Fibroblast of mammary gland (primary cell): ENCODE results near the gene THSD7B.
A peak's percentile ranks its signal among the peaks of the same experiment; 100 is the strongest.

ENCODE experiments used
- DNase-seq: peaks from one replicate; pipeline ENCODE4 v3.0.0-alpha.2; 2010; ENCODE audit warnings: low read depth
- H3K4me3 ChIP-seq: 2 replicates; pipeline ENCODE4 v1.5.1; 2011; ENCODE audit warnings: low read depth, mild to moderate bottlenecking, low read length, moderate library complexity; ENCODE audit not compliant: control insufficient read depth
- TF ChIP-seq, protein P1 (sequence below): conservative IDR thresholded peaks from 2 replicates; pipeline ENCODE4 v1.5.1; 2011; ENCODE audit warnings: low read depth, low read length, inconsistent platforms; ENCODE audit not compliant: control insufficient read depth, insufficient read depth

THSD7B gene

DNA sequence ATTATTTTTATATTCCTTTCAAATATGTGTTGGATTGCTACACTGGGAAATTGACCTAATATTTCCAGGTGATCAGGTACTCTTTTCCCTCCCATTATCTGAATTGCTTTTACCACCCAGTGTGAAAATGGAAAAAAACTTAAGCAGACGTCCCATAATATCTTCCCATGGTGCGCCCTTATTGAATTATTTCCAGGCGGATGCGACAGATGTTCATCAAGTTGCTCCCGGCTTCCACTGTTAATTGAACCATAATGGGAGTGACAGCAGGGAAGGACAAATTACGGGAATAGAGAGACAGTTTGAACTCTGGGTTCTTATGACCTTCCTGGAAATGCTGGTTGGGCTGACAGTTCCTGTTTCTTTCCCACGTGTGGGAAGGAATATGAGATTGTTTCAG, 93.3 kb downstream of the THSD7B start:
- DNase-seq: no peak
- TF ChIP-seq, protein P1, sequence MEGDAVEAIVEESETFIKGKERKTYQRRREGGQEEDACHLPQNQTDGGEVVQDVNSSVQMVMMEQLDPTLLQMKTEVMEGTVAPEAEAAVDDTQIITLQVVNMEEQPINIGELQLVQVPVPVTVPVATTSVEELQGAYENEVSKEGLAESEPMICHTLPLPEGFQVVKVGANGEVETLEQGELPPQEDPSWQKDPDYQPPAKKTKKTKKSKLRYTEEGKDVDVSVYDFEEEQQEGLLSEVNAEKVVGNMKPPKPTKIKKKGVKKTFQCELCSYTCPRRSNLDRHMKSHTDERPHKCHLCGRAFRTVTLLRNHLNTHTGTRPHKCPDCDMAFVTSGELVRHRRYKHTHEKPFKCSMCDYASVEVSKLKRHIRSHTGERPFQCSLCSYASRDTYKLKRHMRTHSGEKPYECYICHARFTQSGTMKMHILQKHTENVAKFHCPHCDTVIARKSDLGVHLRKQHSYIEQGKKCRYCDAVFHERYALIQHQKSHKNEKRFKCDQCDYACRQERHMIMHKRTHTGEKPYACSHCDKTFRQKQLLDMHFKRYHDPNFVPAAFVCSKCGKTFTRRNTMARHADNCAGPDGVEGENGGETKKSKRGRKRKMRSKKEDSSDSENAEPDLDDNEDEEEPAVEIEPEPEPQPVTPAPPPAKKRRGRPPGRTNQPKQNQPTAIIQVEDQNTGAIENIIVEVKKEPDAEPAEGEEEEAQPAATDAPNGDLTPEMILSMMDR: no peak
- H3K4me3 ChIP-seq: no peak overlapping the region

DNA sequence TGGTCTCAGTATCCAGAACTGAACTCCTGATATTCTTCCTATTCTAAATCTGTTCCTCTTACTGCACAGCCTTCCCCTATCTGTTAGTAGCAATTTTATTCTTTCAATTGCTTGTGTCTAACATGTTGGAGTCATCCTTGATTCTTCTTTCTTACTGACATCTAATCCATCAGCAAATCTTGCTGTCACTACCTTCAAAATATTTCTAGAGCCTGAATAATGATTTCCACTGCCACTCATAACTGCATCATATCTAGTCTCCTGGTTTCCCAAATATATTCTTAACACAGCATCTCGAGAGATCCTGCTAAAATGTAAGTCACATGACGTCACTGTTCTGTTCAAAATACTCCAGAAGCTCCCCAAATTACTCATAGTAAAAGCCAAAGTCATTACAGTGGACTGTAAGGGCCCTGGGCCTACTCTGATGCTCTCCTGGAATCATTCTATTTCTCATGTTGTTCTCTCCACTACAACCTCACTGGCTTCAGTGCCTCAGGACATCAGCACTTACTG, 95.2 kb downstream of the THSD7B start:
- TF ChIP-seq, protein P1: no peak
- H3K4me3 ChIP-seq: no peak overlapping the region
- DNase-seq: no peak

DNA sequence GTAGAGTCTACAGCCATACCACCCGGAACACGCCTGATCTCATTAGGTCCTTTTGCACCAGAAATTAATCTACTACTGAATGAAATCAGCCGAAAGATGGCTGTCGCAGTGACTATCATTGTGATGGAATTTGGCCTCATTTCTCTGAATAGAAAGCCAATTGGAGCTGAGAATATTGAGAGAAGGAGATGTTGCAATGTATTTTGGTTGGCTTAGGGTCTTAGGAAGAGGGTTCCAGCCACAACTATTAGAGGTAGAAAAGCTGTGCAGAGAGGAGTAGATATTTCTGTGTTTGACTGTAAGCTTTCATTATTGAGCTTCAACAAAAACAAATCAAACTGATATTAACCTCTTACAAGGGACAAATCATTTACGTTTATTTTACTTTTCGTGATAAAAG, 98.1 kb downstream of the THSD7B start:
- TF ChIP-seq, protein P1: no peak
- no peak for DNase-seq
- no peak overlapping the region for H3K4me3 ChIP-seq

DNA sequence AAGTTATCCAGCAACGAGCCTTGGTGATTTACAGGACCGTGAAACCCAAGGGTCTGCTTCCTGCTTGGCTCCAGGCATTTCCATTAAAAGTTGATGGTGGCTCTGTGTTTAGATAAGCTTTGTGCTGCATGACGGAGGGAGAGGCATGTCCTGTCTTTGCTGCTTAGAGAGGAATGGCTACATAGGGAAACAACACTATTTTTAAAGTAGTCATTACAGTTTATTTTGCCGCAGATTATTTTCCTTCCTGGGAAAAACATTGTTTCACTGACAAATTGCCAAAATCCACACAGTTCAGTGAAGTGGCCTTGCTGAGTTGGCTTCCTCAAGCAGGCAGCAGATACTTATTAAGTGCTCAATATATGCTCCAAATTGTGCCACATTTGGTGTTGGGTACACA, 98.5 kb downstream of the THSD7B start:
- TF ChIP-seq, protein P1: no peak
- DNase-seq: no peak
- no peak overlapping the region for H3K4me3 ChIP-seq

DNA sequence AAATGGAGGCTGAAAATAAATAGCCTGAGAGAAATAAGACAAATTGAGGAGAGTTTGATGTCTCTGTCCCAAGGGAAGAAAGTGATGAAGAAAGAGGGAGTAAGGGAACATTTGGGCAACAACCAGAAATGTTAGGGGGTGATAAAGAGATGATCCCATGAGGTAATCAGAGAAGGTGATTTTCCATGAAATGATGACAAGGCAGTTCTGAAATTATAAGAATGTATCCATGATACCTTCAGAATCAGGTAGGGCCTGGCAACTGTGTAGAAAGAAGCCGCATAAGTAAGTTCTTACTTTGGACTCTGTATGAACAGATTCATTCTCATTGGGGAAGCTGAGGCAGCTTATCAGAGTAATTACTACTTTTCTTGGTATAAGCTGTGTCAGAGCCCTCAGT, 106.1 kb downstream of the THSD7B start:
- TF ChIP-seq, protein P1: no peak
- no peak for DNase-seq

DNA sequence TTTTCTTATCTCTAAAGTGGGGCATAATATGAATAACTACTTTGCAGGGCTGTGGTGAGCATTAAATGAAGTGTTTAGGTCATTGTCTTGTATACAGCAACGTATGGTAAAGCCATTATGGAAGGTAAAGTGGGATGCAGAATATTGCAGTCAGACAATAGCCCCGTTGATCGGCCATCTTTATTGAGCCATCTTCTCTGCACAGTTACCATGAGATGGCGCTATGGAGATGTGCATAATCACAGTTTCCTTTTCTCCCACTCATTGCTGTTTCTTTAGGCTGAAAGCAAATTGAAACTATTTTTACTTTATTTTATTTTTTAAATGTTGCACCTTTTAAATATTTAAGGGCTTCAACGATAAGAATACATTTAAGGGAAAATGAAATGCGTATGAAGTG, 108.9 kb downstream of the THSD7B start:
- TF ChIP-seq, protein P1: peak; percentile 31
- peak; percentile 2 for DNase-seq

More for the DNA sequence above, 106.1 kb downstream of the THSD7B start:
- H3K4me3 ChIP-seq: no peak overlapping the region

DNA sequence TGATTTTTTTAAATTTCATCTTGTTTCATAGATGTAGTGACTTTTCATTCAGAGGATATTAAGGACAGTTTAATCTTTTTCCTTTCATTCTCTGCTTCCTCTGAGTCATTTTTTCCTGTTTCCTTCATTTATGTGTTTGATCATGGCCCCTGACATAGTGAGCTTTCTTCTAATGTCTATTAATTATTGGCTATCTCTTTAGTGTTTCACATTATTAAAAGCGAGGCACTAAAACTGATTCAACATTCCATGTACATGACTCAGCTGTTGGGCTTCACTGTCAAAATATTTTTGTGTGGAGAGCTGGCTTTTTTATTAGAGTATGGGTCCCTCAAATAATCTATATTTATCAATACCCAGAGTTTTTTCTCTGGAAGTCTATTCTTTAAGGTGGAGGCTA, 125.8 kb downstream of the THSD7B start:
- DNase-seq: no peak
- TF ChIP-seq, protein P1: no peak
- H3K4me3 ChIP-seq: no peak overlapping the region

More for the DNA sequence above, 108.9 kb downstream of the THSD7B start:
- no peak overlapping the region for H3K4me3 ChIP-seq
